ENCODE measurements around the gene APOBEC3C. TPM values are rescaled to one million over a fixed set of nuclear protein-coding genes. Genes with fewer than 3 reads are reported as not detected.
"Not testable (repeated sequence)": the region's sequence is repeated elsewhere in the genome, so short reads cannot be mapped to it uniquely, and the experiment has no call there.

APOBEC3C gene
- total RNA-seq, 1 donor from 2014 or later: 18.5 TPM

DNA sequence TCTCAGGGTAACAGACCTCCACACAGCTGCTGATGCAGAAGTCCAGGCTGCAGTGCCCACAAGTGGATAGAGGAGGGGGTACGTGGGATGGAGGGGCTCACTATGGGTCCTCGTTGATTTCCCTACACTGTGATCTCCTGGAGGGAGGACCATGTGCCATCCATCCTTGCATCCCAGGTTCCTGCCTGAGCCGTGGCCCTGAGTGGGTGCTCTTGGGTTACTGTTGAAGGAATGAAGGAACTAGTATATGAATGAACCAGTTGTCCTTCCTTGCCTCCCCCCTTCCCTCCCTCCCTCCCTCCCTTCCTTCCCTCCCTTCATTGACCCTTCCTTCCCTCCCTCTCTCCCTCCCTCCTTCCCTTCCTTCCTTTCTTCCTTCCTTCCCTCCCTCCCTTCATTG is 16.5 kb upstream of the APOBEC3C start:
- no peak overlapping the region for H3K4me3 ChIP-seq (ENCODE audit: low read depth, low read length)
- DNase-seq (ENCODE audit: low read depth): no peak
- TF ChIP-seq, protein P1, sequence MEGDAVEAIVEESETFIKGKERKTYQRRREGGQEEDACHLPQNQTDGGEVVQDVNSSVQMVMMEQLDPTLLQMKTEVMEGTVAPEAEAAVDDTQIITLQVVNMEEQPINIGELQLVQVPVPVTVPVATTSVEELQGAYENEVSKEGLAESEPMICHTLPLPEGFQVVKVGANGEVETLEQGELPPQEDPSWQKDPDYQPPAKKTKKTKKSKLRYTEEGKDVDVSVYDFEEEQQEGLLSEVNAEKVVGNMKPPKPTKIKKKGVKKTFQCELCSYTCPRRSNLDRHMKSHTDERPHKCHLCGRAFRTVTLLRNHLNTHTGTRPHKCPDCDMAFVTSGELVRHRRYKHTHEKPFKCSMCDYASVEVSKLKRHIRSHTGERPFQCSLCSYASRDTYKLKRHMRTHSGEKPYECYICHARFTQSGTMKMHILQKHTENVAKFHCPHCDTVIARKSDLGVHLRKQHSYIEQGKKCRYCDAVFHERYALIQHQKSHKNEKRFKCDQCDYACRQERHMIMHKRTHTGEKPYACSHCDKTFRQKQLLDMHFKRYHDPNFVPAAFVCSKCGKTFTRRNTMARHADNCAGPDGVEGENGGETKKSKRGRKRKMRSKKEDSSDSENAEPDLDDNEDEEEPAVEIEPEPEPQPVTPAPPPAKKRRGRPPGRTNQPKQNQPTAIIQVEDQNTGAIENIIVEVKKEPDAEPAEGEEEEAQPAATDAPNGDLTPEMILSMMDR (conservative IDR thresholded peaks at IDR 0.05; ENCODE audit: low read depth, low read length): no peak

DNA sequence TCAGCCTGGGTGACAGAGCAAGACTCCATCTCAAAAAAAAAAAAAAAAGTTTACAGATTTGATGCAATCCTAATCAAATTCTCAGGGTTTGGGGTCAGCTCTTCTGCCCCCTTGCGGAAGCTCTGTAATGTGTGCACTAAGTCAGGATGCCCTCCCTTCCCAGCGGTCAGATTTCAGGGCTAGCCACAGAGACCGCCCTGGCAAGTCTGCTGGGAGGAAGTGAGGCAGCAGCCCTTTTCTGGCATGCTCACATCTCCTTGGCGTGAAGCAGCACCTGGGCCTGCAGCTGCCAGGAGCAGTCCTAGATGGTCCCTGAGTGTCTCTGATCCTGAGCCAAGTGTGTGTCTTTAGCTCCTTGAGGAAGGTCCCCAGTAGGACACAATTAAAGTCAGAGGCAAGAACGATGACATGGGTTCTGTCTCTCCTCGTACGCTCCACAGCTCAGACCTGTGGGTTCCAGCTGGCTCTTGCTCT is 10.9 kb upstream of the APOBEC3C start:
- no peak overlapping the region for H3K4me3 ChIP-seq (ENCODE audit: low read depth, low read length)
- no peak for DNase-seq (ENCODE audit: low read depth)
- TF ChIP-seq, protein P1 (conservative IDR thresholded peaks at IDR 0.05; ENCODE audit: low read depth, low read length): peak; percentile 80

DNA sequence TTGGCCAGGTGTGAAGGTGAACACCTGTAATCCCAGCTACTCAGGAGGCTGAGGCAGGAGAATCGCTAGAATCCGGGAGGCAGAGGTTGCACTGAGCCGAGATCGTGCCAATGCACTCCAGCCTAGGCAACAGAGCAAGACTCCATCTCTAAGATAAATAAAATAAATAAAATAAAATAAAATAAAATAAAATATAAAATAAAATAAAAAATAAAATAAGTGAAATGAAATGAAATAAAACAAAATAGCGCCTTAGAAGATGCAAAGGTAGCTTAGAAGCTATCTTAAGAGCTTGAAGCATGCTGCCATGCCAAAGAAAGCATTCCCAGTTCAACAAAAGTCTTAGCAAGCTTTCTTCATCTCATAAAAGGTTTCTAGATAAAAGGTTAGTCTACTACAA is 6.9 kb upstream of the APOBEC3C start:
- H3K4me3 ChIP-seq (ENCODE audit: low read depth, low read length): no peak overlapping the region
- TF ChIP-seq, protein P1 (conservative IDR thresholded peaks at IDR 0.05; ENCODE audit: low read depth, low read length): no peak
- no peak for DNase-seq (ENCODE audit: low read depth)

DNA sequence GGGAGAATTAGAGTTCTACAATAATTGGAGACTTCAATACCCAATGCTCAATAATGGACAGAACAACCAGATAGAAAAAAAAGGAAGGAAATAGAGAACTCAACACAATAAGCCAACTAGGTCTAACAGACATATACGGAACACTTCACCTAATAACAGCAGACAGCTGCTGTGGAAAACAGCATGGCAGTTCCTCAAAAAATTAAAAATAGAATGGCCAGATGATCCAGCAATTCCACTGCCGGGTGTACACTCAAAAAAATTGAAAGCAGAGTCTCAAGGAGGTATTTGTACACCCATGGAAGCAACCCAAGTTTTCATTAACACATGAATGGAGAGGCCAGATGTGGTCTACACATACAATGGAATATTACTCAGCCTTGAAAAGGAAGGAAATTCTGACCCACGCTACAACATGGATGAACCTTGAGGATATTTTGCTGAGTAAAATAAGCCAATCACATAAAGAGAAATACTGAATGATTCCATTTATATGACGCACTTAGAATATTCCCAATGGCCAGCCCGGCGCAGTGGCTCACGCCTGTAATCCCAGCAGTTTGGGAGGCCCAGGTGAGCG is 5.7 kb upstream of the APOBEC3C start:
- H3K4me3 ChIP-seq (ENCODE audit: low read depth, low read length); DNase-seq (ENCODE audit: low read depth): not testable (repeated sequence)

DNA sequence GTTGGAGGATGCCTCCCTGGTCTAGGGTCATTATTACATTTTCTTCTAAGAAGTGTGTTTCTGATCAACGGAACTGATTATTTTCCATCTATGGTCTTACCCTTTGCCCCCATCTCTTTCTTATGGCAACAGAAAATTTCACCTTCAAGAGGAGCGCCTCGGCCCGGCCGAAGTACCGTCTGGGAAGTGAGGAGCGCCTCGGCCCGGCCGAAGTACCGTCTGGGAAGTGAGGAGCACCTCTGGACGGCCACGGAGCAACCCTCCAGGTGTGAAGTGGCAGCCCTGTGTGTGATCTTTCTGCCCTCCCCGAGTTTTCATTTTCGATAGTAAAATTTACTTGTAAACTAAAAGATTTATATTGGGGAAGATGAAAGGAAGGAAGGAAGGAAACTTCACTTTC is 3.1 kb upstream of the APOBEC3C start:
- H3K4me3 ChIP-seq (ENCODE audit: low read depth, low read length): no peak overlapping the region
- TF ChIP-seq, protein P1 (conservative IDR thresholded peaks at IDR 0.05; ENCODE audit: low read depth, low read length): no peak
- DNase-seq (ENCODE audit: low read depth): no peak

DNA sequence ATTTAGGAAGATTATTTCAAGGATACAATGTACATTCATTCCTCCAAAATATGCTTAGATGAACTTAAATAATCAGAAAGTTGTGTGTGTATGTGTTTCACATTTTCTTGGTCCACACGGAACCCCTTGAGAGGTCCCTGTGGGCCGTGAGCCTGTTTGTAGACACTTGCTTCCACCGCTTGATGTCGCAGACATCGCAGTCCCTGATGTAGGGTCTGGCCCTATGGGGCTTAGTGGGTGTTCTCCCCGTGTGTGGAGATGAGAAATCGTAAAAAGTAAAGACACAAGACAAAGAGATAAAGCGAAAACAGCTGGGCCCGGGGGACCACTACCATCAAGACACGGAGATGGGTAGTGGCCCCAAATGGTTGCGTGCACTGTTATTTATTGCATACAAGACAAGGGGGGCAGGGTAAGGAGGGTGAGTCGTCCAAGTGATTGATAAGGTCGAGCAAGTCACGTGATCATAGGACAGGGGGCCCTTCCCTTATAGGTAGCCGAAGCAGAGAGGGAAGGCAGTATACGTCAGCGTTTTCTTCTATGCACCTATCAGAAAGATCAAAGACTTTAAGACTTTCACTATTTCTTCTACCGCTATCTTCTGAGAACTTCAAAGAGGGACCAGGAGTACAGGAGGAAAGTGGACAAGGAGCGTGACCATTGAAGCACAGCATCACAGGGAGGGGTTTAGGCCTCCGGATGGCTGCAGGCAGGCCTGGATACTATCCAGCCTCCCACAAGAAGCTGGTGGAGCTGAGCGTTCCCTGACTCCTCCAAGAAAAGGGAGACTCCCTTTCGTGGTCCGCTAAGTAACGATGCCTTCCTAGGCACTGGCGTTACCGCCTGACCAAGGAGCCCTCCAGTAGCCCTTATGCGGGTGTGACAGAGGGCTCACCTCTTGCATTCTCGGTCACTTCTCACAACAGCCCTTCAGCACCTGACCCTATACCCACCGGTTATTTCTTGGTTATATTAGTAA is 1.2 kb upstream of the APOBEC3C start:
- H3K4me3 ChIP-seq (ENCODE audit: low read depth, low read length): no peak overlapping the region
- TF ChIP-seq, protein P1 (conservative IDR thresholded peaks at IDR 0.05; ENCODE audit: low read depth, low read length): no peak
- no peak for DNase-seq (ENCODE audit: low read depth)

DNA sequence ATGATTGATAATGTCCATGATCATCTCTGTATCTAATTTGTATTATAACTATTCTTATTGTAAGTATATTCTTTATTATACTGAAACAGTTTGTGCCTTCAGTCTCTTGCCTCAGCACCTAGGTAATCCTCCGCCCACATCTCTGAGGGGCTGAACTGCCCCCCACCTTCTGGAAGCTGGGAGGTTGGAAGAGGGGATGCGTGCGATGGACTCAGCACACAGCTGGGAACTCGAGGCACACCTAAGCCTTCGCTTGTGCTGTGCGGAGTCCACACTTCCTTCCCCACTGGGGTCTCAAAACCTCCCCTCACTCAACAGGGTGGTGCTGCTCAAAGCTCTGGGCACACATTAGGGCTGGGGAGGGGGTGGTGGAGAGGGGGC is 506 bp upstream of the APOBEC3C start:
- H3K4me3 ChIP-seq (ENCODE audit: low read depth, low read length); DNase-seq (ENCODE audit: low read depth): not testable (repeated sequence)

DNA sequence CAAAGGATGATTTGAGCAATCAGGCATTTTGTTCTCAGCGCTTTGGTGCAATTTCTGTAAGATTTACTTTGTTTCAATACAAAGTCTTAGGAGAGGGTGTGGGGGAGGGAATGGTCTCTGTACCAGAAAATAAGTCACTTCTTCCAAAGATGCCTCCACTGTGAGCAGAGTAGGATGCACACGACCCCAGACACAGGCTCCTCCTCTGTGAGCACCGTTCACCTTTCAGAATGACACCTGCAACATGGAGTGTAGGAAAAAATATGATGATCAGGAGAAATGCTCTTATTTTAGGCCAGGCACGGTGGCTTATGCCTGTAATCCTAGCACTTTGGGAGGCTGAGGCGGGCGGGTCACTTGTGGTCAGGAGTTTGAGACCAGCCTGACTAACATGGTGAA is 665 bp downstream of the APOBEC3C start:
- peak overlapping the region; percentile 62 for H3K4me3 ChIP-seq (ENCODE audit: low read depth, low read length)
- not testable (repeated sequence) for DNase-seq (ENCODE audit: low read depth)

All from epithelial cell of proximal tubule (primary cell).